UCSD-AML1 (cell line): ENCODE data around the gene NIP7.

Experiments
- DNase-seq: peaks from one replicate; lab custom pipeline; 2025; ENCODE audit not compliant: unreplicated experiment; lab: John Stamatoyannopoulos, UW

NIP7 gene

DNA sequence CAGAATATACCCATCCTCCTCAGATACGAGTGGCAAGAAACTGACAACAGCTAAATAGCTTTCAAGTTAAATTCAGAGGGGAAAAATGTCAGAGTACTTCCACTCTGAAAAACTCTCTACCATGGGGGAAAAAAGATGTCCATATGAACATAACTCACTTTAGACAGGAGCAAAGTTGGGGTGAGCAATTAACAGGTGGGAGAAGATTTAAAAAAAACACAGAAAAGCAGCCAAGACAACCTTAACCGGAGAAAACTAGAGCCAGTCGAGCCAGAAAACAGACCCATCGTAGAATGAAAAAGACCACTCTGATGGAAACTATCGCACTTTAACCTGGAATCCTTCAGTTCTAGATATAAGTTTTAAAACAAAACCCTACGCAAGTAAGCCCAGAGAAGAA is 45.4 kb downstream of the NIP7 start:
- DNase-seq = no peak

DNA sequence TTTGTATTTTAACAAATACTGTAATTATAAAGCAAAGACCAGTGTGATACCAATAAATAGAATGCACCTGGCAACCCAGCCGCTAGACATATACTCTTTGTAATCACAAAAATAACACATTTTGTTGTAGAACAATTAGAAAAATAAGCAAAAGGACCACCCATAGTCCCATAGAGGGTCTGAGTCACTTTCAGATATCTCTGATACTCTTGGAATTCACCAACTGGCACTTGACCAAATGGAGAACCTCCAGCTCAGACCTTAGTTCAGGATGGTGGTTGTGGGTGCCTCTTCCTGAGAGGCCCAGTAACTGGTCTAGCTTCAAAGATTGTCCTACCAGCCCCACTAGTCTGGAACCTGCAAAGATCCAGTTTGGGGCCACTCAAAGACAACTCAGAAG is 47.0 kb downstream of the NIP7 start:
- DNase-seq = no peak
